ENCODE data around the gene RTN4R.

The RTN4R gene

GRCh38 chr22:20205964-20206708 is 62.0 kb downstream of the RTN4R start:
- Histone ChIP-seq H3K4me2 (ENCODE audit: low read length, poor library complexity, severe bottlenecking) (peak overlapping the region; percentile 67), H2BK120ac (ENCODE audit: low read depth, low read length) (peak overlapping the region; percentile 82), H4K8ac (ENCODE audit: low read length) (peak overlapping the region; percentile 98), H2AK5ac (ENCODE audit: low read length, severe bottlenecking) (peak overlapping the region; percentile 11), H2BK15ac (ENCODE audit: low read depth, poor library complexity, severe bottlenecking) (peak overlapping the region; percentile 92), H3K27ac (ENCODE audit: low read length, poor library complexity, severe bottlenecking) (peak overlapping the region; percentile 6), H2BK5ac (ENCODE audit: low read depth, low read length, poor library complexity, severe bottlenecking) (no peak overlapping the region), H2AFZ (ENCODE audit: low read depth, low read length) (no peak overlapping the region), H3K9me3 (ENCODE audit: control insufficient read depth, low read length) (no peaks in the 10 kb centered on the region), H3K27me3 (ENCODE audit: control insufficient read depth in 1 of 2, insufficient read depth in 1 of 2, low read length in 2 of 2) (peaks cover 0 to 13% of the 10 kb centered on the region in 2 experiments), H2BK12ac (ENCODE audit: low read length in 2 of 2) (no peak overlapping the region), H3K4me1 (ENCODE audit: control insufficient read depth, insufficient read depth, low read depth, low read length) (peaks cover 49% of the 10 kb centered on the region), H3K18ac (ENCODE audit: low read depth in 1 of 2, low read length in 2 of 2) (peak overlapping the region; percentile 87 to 97), H3K14ac (ENCODE audit: low read length in 2 of 2) (no peak overlapping the region), H3K9ac (ENCODE audit: low read length) (peak overlapping the region; percentile 92), H3K4ac (ENCODE audit: low read depth in 1 of 2, low read length in 2 of 2) (peak overlapping the region; percentile 92 to 93), H3K36me3 (ENCODE audit: control insufficient read depth in 1 of 2, insufficient read depth in 2 of 2, low read depth in 1 of 2, low read length in 2 of 2) (peaks cover 0 to 3% of the 10 kb centered on the region in 2 experiments), H4K91ac (ENCODE audit: low read length) (peak overlapping the region; percentile 81), H3K23ac (ENCODE audit: low read length in 2 of 2) (no peak overlapping the region), H3K4me3 (ENCODE audit: insufficient read depth in 1 of 2, low read depth in 1 of 2, low read length in 2 of 2) (peak overlapping the region; percentile 58 to 88), H3K79me1 (replicated peaks; ENCODE audit: low read length, poor library complexity, severe bottlenecking) (peaks cover 11% of the 10 kb centered on the region)
- WGBS: 18% methylated on average over 11 of the region's 12 CpGs
- peak; percentile 66 for DNase-seq

DNA sequence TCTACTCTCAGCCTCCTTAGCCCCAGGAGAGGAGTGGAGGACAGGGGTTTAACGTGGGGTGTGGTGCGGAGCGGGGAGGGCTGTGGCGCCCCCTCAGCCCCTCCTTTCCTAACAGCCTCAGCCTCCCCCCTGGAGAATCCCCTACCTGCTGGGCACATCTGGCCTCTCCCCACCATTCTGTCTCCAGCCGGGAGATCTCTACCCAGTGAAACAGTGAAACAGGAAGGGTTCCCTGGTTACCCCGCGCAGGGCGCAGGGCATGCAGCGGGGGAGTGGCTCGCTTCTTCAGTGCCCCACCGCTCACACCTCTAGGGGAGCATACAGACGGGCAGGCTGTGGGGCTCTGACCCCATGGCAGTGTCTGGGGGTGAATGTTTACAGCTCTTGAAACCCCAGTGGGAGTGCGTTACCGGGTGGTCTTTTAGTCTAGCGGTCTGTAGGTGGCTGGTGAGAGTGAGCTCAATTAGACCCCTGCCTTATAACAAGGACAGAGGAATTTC is 62.6 kb downstream of the RTN4R start:
- DNase-seq: no peak

GRCh38 chr22:20204806-20205205 is 63.3 kb downstream of the RTN4R start:
- H4K91ac ChIP-seq (ENCODE audit: low read length): peak overlapping the region; percentile 93
- H3K18ac ChIP-seq (ENCODE audit: low read depth in 1 of 2, low read length in 2 of 2): peak overlapping the region in 1 of 2 experiments; percentile 84
- H2BK5ac ChIP-seq (ENCODE audit: low read depth, low read length, poor library complexity, severe bottlenecking): no peak overlapping the region
- H2BK15ac ChIP-seq (ENCODE audit: low read depth, poor library complexity, severe bottlenecking): peak overlapping the region; percentile 52
- peak overlapping the region; percentile 72 to 88 for H3K4ac ChIP-seq (ENCODE audit: low read depth in 1 of 2, low read length in 2 of 2)
- 58% methylated on average over 16 of the region's 16 CpGs for WGBS
- peaks cover 0 to 3% of the 10 kb centered on the region in 2 experiments for H3K36me3 ChIP-seq (ENCODE audit: control insufficient read depth in 1 of 2, insufficient read depth in 2 of 2, low read depth in 1 of 2, low read length in 2 of 2)
- no peak overlapping the region for H3K9ac ChIP-seq (ENCODE audit: low read length)
- peak overlapping the region; percentile 34 to 80 for H2BK12ac ChIP-seq (ENCODE audit: low read length in 2 of 2)
- H3K14ac ChIP-seq (ENCODE audit: low read length in 2 of 2): no peak overlapping the region
- H4K8ac ChIP-seq (ENCODE audit: low read length): peak overlapping the region; percentile 83
- DNase-seq: no peak
- H3K27ac ChIP-seq (ENCODE audit: low read length, poor library complexity, severe bottlenecking): no peak overlapping the region
- H3K4me3 ChIP-seq (ENCODE audit: insufficient read depth in 1 of 2, low read depth in 1 of 2, low read length in 2 of 2): no peak overlapping the region
- peaks cover 11% of the 10 kb centered on the region for H3K79me1 ChIP-seq (replicated peaks; ENCODE audit: low read length, poor library complexity, severe bottlenecking)
- H2BK120ac ChIP-seq (ENCODE audit: low read depth, low read length): no peak overlapping the region
- H2AFZ ChIP-seq (ENCODE audit: low read depth, low read length): peak overlapping the region; percentile 20
- H2AK5ac ChIP-seq (ENCODE audit: low read length, severe bottlenecking): peak overlapping the region; percentile 77
- peaks cover 51% of the 10 kb centered on the region for H3K4me1 ChIP-seq (ENCODE audit: control insufficient read depth, insufficient read depth, low read depth, low read length)
- no peak overlapping the region for H3K4me2 ChIP-seq (ENCODE audit: low read length, poor library complexity, severe bottlenecking)
- H3K23ac ChIP-seq (ENCODE audit: low read length in 2 of 2): no peak overlapping the region
- H3K9me3 ChIP-seq (ENCODE audit: control insufficient read depth, low read length): no peaks in the 10 kb centered on the region
- H3K27me3 ChIP-seq (ENCODE audit: control insufficient read depth in 1 of 2, insufficient read depth in 1 of 2, low read length in 2 of 2): peaks cover 6 to 23% of the 10 kb centered on the region in 2 experiments

More for the DNA sequence above, 62.6 kb downstream of the RTN4R start:
- Histone ChIP-seq H3K4me3 (ENCODE audit: insufficient read depth in 1 of 2, low read depth in 1 of 2, low read length in 2 of 2) (no peak overlapping the region), H3K23ac (ENCODE audit: low read length in 2 of 2) (no peak overlapping the region), H2BK5ac (ENCODE audit: low read depth, low read length, poor library complexity, severe bottlenecking) (no peak overlapping the region), H3K79me1 (replicated peaks; ENCODE audit: low read length, poor library complexity, severe bottlenecking) (peaks cover 11% of the 10 kb centered on the region), H3K4ac (ENCODE audit: low read depth in 1 of 2, low read length in 2 of 2) (peak overlapping the region; percentile 25 to 30), H4K8ac (ENCODE audit: low read length) (peak overlapping the region; percentile 83), H3K4me2 (ENCODE audit: low read length, poor library complexity, severe bottlenecking) (no peak overlapping the region), H4K91ac (ENCODE audit: low read length) (peak overlapping the region; percentile 93), H2AFZ (ENCODE audit: low read depth, low read length) (no peak overlapping the region), H3K9me3 (ENCODE audit: control insufficient read depth, low read length) (no peaks in the 10 kb centered on the region), H2BK120ac (ENCODE audit: low read depth, low read length) (peak overlapping the region; percentile 12), H3K4me1 (ENCODE audit: control insufficient read depth, insufficient read depth, low read depth, low read length) (peaks cover 50% of the 10 kb centered on the region), H3K27me3 (ENCODE audit: control insufficient read depth in 1 of 2, insufficient read depth in 1 of 2, low read length in 2 of 2) (peaks cover 0 to 16% of the 10 kb centered on the region in 2 experiments), H3K36me3 (ENCODE audit: control insufficient read depth in 1 of 2, insufficient read depth in 2 of 2, low read depth in 1 of 2, low read length in 2 of 2) (peaks cover 0 to 3% of the 10 kb centered on the region in 2 experiments), H3K27ac (ENCODE audit: low read length, poor library complexity, severe bottlenecking) (no peak overlapping the region), H3K14ac (ENCODE audit: low read length in 2 of 2) (peak overlapping the region in 1 of 2 experiments; percentile 23), H3K18ac (ENCODE audit: low read depth in 1 of 2, low read length in 2 of 2) (peak overlapping the region in 1 of 2 experiments; percentile 84), H2BK15ac (ENCODE audit: low read depth, poor library complexity, severe bottlenecking) (peak overlapping the region; percentile 87), H2BK12ac (ENCODE audit: low read length in 2 of 2) (peak overlapping the region; percentile 64 to 80), H2AK5ac (ENCODE audit: low read length, severe bottlenecking) (peak overlapping the region; percentile 11), H3K9ac (ENCODE audit: low read length) (no peak overlapping the region)
- 91% methylated on average over 15 of the region's 15 CpGs for WGBS

- Histone ChIP-seq H3K79me1 (replicated peaks; ENCODE audit: low read length, poor library complexity, severe bottlenecking) (peaks cover 11% of the 10 kb centered on the region), H2BK5ac (ENCODE audit: low read depth, low read length, poor library complexity, severe bottlenecking) (peak overlapping the region; percentile 33), H3K18ac (ENCODE audit: low read depth in 1 of 2, low read length in 2 of 2) (peak overlapping the region; percentile 84 to 87), H3K9ac (ENCODE audit: low read length) (no peak overlapping the region), H3K4me3 (ENCODE audit: insufficient read depth in 1 of 2, low read depth in 1 of 2, low read length in 2 of 2) (no peak overlapping the region), H3K4ac (ENCODE audit: low read depth in 1 of 2, low read length in 2 of 2) (peak overlapping the region; percentile 72 to 88), H3K9me3 (ENCODE audit: control insufficient read depth, low read length) (no peaks in the 10 kb centered on the region), H2BK15ac (ENCODE audit: low read depth, poor library complexity, severe bottlenecking) (peak overlapping the region; percentile 74), H4K91ac (ENCODE audit: low read length) (peak overlapping the region; percentile 84), H3K36me3 (ENCODE audit: control insufficient read depth in 1 of 2, insufficient read depth in 2 of 2, low read depth in 1 of 2, low read length in 2 of 2) (peaks cover 0 to 3% of the 10 kb centered on the region in 2 experiments), H3K14ac (ENCODE audit: low read length in 2 of 2) (peak overlapping the region in 1 of 2 experiments; percentile 53), H2AK5ac (ENCODE audit: low read length, severe bottlenecking) (peak overlapping the region; percentile 77), H2BK12ac (ENCODE audit: low read length in 2 of 2) (peak overlapping the region; percentile 43 to 67), H3K23ac (ENCODE audit: low read length in 2 of 2) (peak overlapping the region in 1 of 2 experiments; percentile 46), H3K4me1 (ENCODE audit: control insufficient read depth, insufficient read depth, low read depth, low read length) (peaks cover 51% of the 10 kb centered on the region), H2AFZ (ENCODE audit: low read depth, low read length) (no peak overlapping the region), H3K4me2 (ENCODE audit: low read length, poor library complexity, severe bottlenecking) (no peak overlapping the region), H3K27ac (ENCODE audit: low read length, poor library complexity, severe bottlenecking) (no peak overlapping the region), H4K8ac (ENCODE audit: low read length) (peak overlapping the region; percentile 83), H2BK120ac (ENCODE audit: low read depth, low read length) (peak overlapping the region; percentile 68), H3K27me3 (ENCODE audit: control insufficient read depth in 1 of 2, insufficient read depth in 1 of 2, low read length in 2 of 2) (peaks cover 9 to 28% of the 10 kb centered on the region in 2 experiments)
- DNase-seq: no peak
- 78% methylated on average over 8 of the region's 8 CpGs for WGBS
These were observed 63.8 kb downstream of the RTN4R start for GRCh38 chr22:20204311-20204710.

Data from mesenchymal stem cell (in vitro differentiated cells and primary cell).